CD4-positive, CD25-positive, alpha-beta regulatory T cell (primary cell): ENCODE measurements around the gene ALMS1. TPM values are rescaled to one million over a fixed set of nuclear protein-coding genes. Genes with fewer than 3 reads are reported as not detected.
"Not testable (repeated sequence)": the region's sequence is repeated elsewhere in the genome, so short reads cannot be mapped to it uniquely, and the experiment has no call there.

Source experiments
- ATAC-seq, 2 donors: fragments of 150-1000 bp; cut with Tn5 transposase; one replicate each; pipeline ENCODE4 v1.10.0; 2021; ENCODE audit warnings: low read depth in 2 of 2, moderate number of reproducible peaks in 2 of 2, moderate library complexity in 1 of 2
- DNase-seq, 3 donors: peaks; one replicate each; pipeline versions ENCODE4 v3.0.0 to v3.0.0-alpha.2; 2012 to 2022; ENCODE audit warnings: mixed read lengths in 1 of 3
- H3K27ac ChIP-seq: one replicate; pipeline ENCODE4 v1.7.0; 2013; ENCODE audit warnings: mild to moderate bottlenecking, low read length; ENCODE audit not compliant: insufficient read depth, poor library complexity, severe bottlenecking
- H3K27me3 ChIP-seq: one replicate; pipeline ENCODE4 v1.7.0; 2013; ENCODE audit warnings: low read length; ENCODE audit not compliant: control insufficient read depth, insufficient read depth
- H3K36me3 ChIP-seq: one replicate; pipeline ENCODE4 v1.7.0; 2013; ENCODE audit warnings: mild to moderate bottlenecking, low read length, moderate library complexity; ENCODE audit not compliant: control insufficient read depth, insufficient read depth
- H3K4me1 ChIP-seq: 2 replicates; pipeline ENCODE4 v1.7.0; 2013; ENCODE audit warnings: mild to moderate bottlenecking, low read length; ENCODE audit not compliant: insufficient read depth, control insufficient read depth, poor library complexity, severe bottlenecking
- H3K4me3 ChIP-seq: one replicate; pipeline ENCODE4 v1.7.0; 2013; ENCODE audit warnings: low read depth, mild to moderate bottlenecking, low read length, moderate library complexity
- H3K9me3 ChIP-seq, 2 experiments: 1 replicate in 1 of 2; 2 replicates in 1 of 2; pipeline ENCODE4 v1.7.0; 2013; ENCODE audit warnings: low read length in 2 of 2, mild to moderate bottlenecking in 1 of 2, moderate library complexity in 1 of 2; ENCODE audit not compliant: control insufficient read depth in 2 of 2
- H3K27ac Mint-ChIP-seq, 3 donors: one replicate each; pipeline ENCODE4 v1.8.0; 2020 to 2022; ENCODE audit warnings: mild to moderate bottlenecking in 3 of 3, mixed read lengths in 3 of 3, moderate library complexity in 2 of 3
- H3K27me3 Mint-ChIP-seq: one replicate; pipeline ENCODE4 v1.8.0; 2022; ENCODE audit warnings: mild to moderate bottlenecking, mixed read lengths
- H3K36me3 Mint-ChIP-seq: one replicate; pipeline ENCODE4 v1.8.0; 2020; ENCODE audit warnings: mixed read lengths
- H3K4me1 Mint-ChIP-seq, 4 donors: one replicate each; pipeline ENCODE4 v1.8.0; 2020 to 2022; ENCODE audit warnings: mixed read lengths in 4 of 4, mild to moderate bottlenecking in 1 of 4
- H3K4me3 Mint-ChIP-seq, 4 donors: one replicate each; pipeline ENCODE4 v1.8.0; 2020 to 2022; ENCODE audit warnings: mild to moderate bottlenecking in 4 of 4, mixed read lengths in 4 of 4, moderate library complexity in 3 of 4
- H3K9me3 Mint-ChIP-seq, 7 donors: one replicate each; pipeline ENCODE4 v1.8.0; 2020 to 2022; ENCODE audit warnings: mixed read lengths in 7 of 7, mild to moderate bottlenecking in 3 of 7, moderate library complexity in 2 of 7
- polyA plus RNA-seq, 4 donors: library from polyadenylated mRNA; unstranded; fragments of 300-500 nt; fragmentation: Illumina TruSeq; gene quantifications; one replicate each; pipeline ENCODE4 v1.2.3, GENCODE V29; 2021
- total RNA-seq: library from RNA; stranded (reverse); gene quantifications from one replicate; pipeline ENCODE4 v1.2.3, GENCODE V29; 2022

The ALMS1 gene
- total and polyA plus RNA-seq, 5 donors from 2014 or later = 1.6 to 29.3 (median 2.7) TPM

GRCh38 chr2:73575261-73575660, 189.6 kb downstream of the ALMS1 start:
- H3K36me3 Mint-ChIP-seq = peaks cover 47% of the 10 kb centered on the region

GRCh38 chr2:73582364-73582763, 196.7 kb downstream of the ALMS1 start:
- no peaks in the 10 kb centered on the region for H3K27me3 Mint-ChIP-seq
- ATAC-seq (no peak), DNase-seq (peak in 1 of 3 donors; percentile 11)
- Histone ChIP-seq H3K4me3 (no peak overlapping the region), H3K27ac (no peak overlapping the region), H3K4me1 (no peaks in the 10 kb centered on the region), H3K9me3 (no peaks in the 10 kb centered on the region), H3K27me3 (no peaks in the 10 kb centered on the region), H3K36me3 (peaks cover 4% of the 10 kb centered on the region)
- H3K9me3 Mint-ChIP-seq = peaks cover 3 to 24% (median 11%) of the 10 kb centered on the region in 7 donors
- H3K27ac Mint-ChIP-seq = no peak overlapping the region
- H3K36me3 Mint-ChIP-seq = peaks cover 63% of the 10 kb centered on the region
- no peak overlapping the region for H3K4me3 Mint-ChIP-seq
- peaks cover 6 to 16% (median 7%) of the 10 kb centered on the region in 4 donors for H3K4me1 Mint-ChIP-seq

More at GRCh38 chr2:73575261-73575660, 189.6 kb downstream of the ALMS1 start:
- Histone ChIP-seq H3K9me3 (no peaks in the 10 kb centered on the region), H3K27ac (no peak overlapping the region), H3K36me3 (no peaks in the 10 kb centered on the region), H3K27me3 (no peaks in the 10 kb centered on the region), H3K4me3 (no peak overlapping the region), H3K4me1 (no peaks in the 10 kb centered on the region)
- Mint-ChIP-seq H3K27ac (no peak overlapping the region), H3K4me3 (no peak overlapping the region), H3K4me1 (peaks cover 0 to 8% (median 4%) of the 10 kb centered on the region in 4 donors), H3K9me3 (peaks cover 0 to 15% (median 6%) of the 10 kb centered on the region in 7 donors), H3K27me3 (no peaks in the 10 kb centered on the region)
- no peak for ATAC-seq
- no peak for DNase-seq

- Mint-ChIP-seq H3K4me1 (peaks cover 0 to 11% (median 5%) of the 10 kb centered on the region in 4 donors), H3K27ac (peak overlapping the region in 2 of 3 donors; percentile 6 to 79), H3K27me3 (no peaks in the 10 kb centered on the region), H3K4me3 (no peak overlapping the region), H3K36me3 (peaks cover 51% of the 10 kb centered on the region), H3K9me3 (peaks cover 0 to 5% (median 0%) of the 10 kb centered on the region in 7 donors)
- ATAC-seq (no peak), DNase-seq (no peak)
- Histone ChIP-seq H3K27me3 (no peaks in the 10 kb centered on the region), H3K36me3 (no peaks in the 10 kb centered on the region), H3K4me1 (no peaks in the 10 kb centered on the region), H3K9me3 (no peaks in the 10 kb centered on the region), H3K27ac (no peak overlapping the region), H3K4me3 (no peak overlapping the region)
These were observed 202.5 kb downstream of the ALMS1 start for GRCh38 chr2:73588177-73588576.

GRCh38 chr2:73593680-73594079, 208.0 kb downstream of the ALMS1 start:
- Histone ChIP-seq H3K27ac (no peak overlapping the region), H3K27me3 (no peaks in the 10 kb centered on the region), H3K4me1 (no peaks in the 10 kb centered on the region), H3K9me3 (no peaks in the 10 kb centered on the region), H3K36me3 (no peaks in the 10 kb centered on the region), H3K4me3 (no peak overlapping the region)
- no peaks in the 10 kb centered on the region for H3K27me3 Mint-ChIP-seq
- peaks cover 49% of the 10 kb centered on the region for H3K36me3 Mint-ChIP-seq
- H3K4me1 Mint-ChIP-seq = no peaks in the 10 kb centered on the region
- ATAC-seq (no peak), DNase-seq (no peak)
- H3K27ac Mint-ChIP-seq = no peak overlapping the region
- no peak overlapping the region for H3K4me3 Mint-ChIP-seq
- H3K9me3 Mint-ChIP-seq = peaks cover 0 to 2% (median 0%) of the 10 kb centered on the region in 7 donors

- Mint-ChIP-seq H3K4me1 (no peaks in the 10 kb centered on the region), H3K36me3 (peaks cover 53% of the 10 kb centered on the region), H3K9me3 (peaks cover 0 to 2% (median 0%) of the 10 kb centered on the region in 7 donors), H3K4me3 (no peak overlapping the region), H3K27ac (no peak overlapping the region), H3K27me3 (no peaks in the 10 kb centered on the region)
- Histone ChIP-seq H3K36me3 (no peaks in the 10 kb centered on the region), H3K4me1 (no peaks in the 10 kb centered on the region), H3K4me3 (no peak overlapping the region), H3K27me3 (no peaks in the 10 kb centered on the region), H3K9me3 (no peaks in the 10 kb centered on the region), H3K27ac (no peak overlapping the region)
- ATAC-seq = no peak
- DNase-seq = no peak
These were observed 208.6 kb downstream of the ALMS1 start for GRCh38 chr2:73594251-73594650.

GRCh38 chr2:73601780-73602179, 216.1 kb downstream of the ALMS1 start:
- H3K27me3 ChIP-seq = no peaks in the 10 kb centered on the region
- Mint-ChIP-seq H3K36me3 (peaks cover 48% of the 10 kb centered on the region), H3K9me3 (no peaks in the 10 kb centered on the region), H3K4me3 (no peak overlapping the region), H3K4me1 (no peaks in the 10 kb centered on the region), H3K27me3 (no peaks in the 10 kb centered on the region), H3K27ac (no peak overlapping the region)
- H3K4me1 ChIP-seq = no peaks in the 10 kb centered on the region
- no peaks in the 10 kb centered on the region for H3K9me3 ChIP-seq
- H3K36me3 ChIP-seq = peaks cover 15% of the 10 kb centered on the region
- no peak overlapping the region for H3K4me3 ChIP-seq
- no peak for DNase-seq
- no peak for ATAC-seq
- H3K27ac ChIP-seq = no peak overlapping the region

- not testable (repeated sequence) for H3K27me3 ChIP-seq, H3K4me1 Mint-ChIP-seq, H3K4me3 ChIP-seq, H3K27ac Mint-ChIP-seq, H3K27me3 Mint-ChIP-seq, H3K4me3 Mint-ChIP-seq, H3K9me3 ChIP-seq, H3K27ac ChIP-seq, H3K4me1 ChIP-seq, ATAC-seq, H3K9me3 Mint-ChIP-seq
- peaks cover 15% of the 10 kb centered on the region for H3K36me3 ChIP-seq
- DNase-seq = peak in 1 of 3 donors; percentile 4
- H3K36me3 Mint-ChIP-seq = peaks cover 53% of the 10 kb centered on the region
These were observed 217.5 kb downstream of the ALMS1 start for GRCh38 chr2:73603099-73603588.

- H3K4me3 ChIP-seq, H3K4me3 Mint-ChIP-seq, H3K27me3 Mint-ChIP-seq, H3K4me1 Mint-ChIP-seq, H3K9me3 ChIP-seq, ATAC-seq, H3K9me3 Mint-ChIP-seq, H3K4me1 ChIP-seq, H3K27me3 ChIP-seq, H3K27ac Mint-ChIP-seq, H3K27ac ChIP-seq, DNase-seq: not testable (repeated sequence)
- peaks cover 15% of the 10 kb centered on the region for H3K36me3 ChIP-seq
- H3K36me3 Mint-ChIP-seq = peaks cover 51% of the 10 kb centered on the region
These were observed 219.0 kb downstream of the ALMS1 start for GRCh38 chr2:73604589-73604988.
